RKO (cell line): Measurements from ENCODE around the gene ARHGAP26.

ENCODE experiments used
- DNase-seq: peaks from one replicate; pipeline ENCODE4 v3.0.0-alpha.2; 2016; ENCODE audit warnings: low spot score

The ARHGAP26 gene

DNA sequence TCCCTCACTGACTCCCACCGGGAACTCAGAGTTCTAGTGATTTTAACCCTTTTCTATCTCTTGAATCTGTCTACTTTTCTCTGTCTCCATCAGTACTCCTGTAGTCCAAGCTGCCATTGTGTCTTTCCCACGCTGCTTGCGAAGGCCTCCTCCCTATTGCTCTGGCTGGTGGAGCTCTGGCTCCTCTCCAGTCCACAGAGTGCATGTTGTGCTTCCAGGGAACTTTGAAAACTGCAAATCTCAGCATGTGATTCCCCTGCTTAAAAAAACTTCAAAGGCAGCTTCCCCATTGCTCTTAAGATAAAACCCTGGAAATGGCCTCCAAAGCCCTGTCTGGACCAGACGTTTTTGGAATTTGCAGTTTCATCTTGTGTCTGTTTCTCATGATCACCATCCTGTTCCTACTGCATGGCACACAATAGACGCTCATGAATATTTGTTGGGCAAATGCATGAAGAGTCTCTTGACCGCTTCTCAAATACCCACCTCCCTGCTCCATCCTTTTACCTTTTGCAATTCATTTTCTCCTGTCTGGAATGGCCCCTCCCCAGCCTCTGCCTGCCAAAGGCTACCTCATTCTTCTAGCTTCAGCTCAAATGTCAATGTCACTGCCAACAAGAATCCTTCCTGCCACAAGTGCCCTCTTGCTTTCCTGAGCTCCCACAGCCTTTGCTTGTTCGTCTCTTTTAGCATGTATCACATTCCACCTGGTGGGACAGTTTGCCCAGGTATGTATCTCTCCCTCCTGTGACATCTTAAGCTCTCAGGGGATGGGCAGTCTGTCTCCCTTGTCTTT lies 293.2 kb downstream of the ARHGAP26 start:
- DNase-seq = no peak

DNA sequence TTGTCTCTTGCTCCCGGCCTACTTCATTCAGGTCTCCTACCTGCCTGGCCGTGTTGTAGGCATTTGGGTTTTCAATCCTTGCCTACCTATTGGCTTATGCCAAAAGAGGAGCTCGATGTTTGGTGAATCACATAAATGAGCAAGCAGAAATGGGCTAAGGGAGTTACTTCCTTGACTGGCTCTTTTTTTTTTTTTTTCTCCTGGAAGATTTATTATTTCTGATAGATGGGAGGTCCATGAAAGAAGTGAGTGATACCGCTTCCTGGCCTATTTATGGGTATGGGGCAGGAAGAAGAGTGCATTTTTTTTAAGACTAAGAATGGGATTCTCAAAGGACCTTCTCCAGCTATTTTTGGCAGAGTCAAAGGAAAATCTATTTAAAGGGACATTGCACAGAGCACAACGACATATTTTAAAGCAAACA lies 294.1 kb downstream of the ARHGAP26 start:
- no peak for DNase-seq

GRCh38 chr5:143064676-143065075 lies 294.5 kb downstream of the ARHGAP26 start:
- DNase-seq = no peak

GRCh38 chr5:143065185-143065965 lies 295.2 kb downstream of the ARHGAP26 start:
- no peak for DNase-seq

DNA sequence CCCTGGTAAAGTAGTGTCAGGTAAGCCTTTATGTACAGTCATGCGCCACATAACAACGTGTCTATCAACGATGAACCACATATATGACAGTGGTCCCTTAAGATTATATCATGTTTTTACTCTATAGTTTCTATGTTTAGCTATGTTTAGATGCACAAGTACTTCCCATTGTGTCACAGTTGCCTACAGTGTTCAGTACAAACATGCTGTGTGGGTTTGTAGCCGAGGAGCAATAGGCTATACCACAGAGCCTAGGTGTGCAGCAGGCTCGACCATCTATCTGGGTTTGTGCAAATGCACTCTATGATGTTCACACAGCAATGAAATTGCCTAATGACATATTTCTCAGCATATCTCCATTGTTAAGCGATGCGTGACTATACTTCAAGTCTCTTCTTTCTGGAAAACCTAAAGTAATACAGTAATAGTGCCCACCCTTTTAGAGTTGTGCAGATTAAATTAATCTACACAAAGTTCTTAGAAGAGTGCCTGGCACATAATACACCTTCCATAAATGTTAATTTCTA lies 295.9 kb downstream of the ARHGAP26 start:
- DNase-seq = no peak

GRCh38 chr5:143066556-143067281 lies 296.5 kb downstream of the ARHGAP26 start:
- no peak for DNase-seq

GRCh38 chr5:143068712-143069111 lies 298.5 kb downstream of the ARHGAP26 start:
- no peak for DNase-seq

GRCh38 chr5:143071927-143072326 lies 301.8 kb downstream of the ARHGAP26 start:
- no peak for DNase-seq

DNA sequence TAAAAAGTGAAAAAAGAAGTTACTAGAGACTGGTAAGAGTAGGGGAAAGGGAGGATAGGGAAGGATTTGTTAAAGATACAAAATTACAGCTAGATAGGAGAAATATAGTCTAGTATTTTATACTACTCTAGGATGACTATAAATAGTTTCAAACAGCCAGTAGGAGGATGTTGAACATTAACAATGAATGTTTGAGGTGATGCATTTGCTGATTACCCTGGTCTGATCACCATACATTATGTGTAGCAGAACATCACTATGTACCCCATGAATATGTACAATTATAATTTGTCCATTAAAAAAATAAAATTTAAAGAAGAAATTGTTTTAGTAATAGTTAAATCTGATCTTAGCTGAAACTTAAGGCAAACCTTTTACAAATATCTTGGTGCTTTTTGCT lies 302.6 kb downstream of the ARHGAP26 start:
- DNase-seq = no peak

DNA sequence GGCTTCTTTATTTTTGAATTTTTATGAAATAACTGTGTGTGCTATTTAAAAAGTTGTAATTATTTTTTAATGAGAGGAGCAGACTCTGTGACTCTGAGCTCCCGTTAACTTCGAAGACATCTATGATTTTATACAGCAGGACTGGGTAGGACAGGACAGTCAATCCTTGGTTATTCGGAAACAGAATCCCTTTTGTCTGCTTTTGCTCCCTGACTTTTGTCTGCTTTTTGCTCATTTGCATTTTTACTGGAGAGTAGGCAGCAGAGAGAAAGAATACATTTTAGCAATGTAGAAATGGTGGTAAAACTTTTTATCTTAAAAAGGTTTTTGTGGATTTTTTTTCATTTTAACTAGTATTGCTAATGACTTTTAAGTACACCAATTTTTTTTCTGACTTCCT lies 303.6 kb downstream of the ARHGAP26 start:
- DNase-seq = no peak

GRCh38 chr5:143074414-143074996 lies 304.3 kb downstream of the ARHGAP26 start:
- DNase-seq = no peak

GRCh38 chr5:143076377-143076776 lies 306.2 kb downstream of the ARHGAP26 start:
- no peak for DNase-seq

DNA sequence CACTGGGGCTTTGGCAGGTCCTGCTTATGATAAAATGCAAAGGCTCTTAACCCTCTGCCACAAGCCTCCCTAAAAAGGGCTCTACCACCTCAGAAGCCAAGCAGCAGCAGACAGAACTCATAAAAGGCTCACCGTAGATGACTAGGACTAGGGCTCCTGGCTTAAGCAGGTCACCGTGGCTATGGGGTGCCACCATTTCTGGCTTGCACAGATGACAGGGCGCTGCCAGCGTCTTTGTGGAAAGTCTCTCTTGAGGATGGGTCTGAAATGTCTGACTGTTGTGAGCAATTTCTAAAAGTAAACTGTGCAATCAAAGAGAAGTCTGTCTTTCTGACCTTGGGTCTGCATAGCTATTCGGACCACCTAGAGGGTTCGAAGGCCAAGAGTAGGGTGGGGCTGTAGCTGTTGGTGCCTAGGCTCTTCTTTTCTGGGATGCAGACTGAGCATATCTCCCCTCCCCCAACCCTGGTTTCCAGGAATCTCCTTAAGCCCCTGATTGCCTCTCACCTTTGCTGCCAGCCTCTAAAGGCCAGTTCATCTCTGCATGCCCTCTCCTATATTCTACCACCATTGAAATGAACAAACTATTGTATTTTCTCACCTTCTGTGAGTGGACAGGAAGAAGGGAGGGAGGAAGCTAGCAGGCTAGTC lies 307.4 kb downstream of the ARHGAP26 start:
- no peak for DNase-seq

- DNase-seq = no peak
These were observed 308.1 kb downstream of the ARHGAP26 start for GRCh38 chr5:143078313-143078712.

- DNase-seq = no peak
These were observed 308.8 kb downstream of the ARHGAP26 start for GRCh38 chr5:143078971-143079370.

DNA sequence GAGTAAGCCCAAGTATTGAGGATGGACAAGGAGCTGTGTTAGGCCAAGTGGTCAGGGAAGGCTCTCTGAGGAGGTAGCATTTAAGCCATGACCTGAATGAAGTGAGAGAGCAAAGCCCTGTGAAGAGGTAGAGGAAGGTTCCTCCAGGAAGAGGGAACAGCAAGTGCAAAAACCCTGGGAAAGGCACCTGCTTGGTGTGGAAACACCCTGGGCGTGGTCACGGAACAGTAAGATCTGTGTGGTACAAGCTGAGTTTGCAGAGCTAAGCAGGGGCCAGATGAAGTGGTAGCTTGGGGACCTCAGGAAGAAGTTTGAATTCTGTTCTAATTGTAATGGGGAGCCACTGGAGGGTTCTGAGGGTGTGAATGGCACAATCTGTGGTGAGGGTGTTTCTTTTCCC lies 310.2 kb downstream of the ARHGAP26 start:
- DNase-seq = no peak

GRCh38 chr5:143080982-143081381 lies 310.8 kb downstream of the ARHGAP26 start:
- no peak for DNase-seq

GRCh38 chr5:143083006-143083405 lies 312.8 kb downstream of the ARHGAP26 start:
- no peak for DNase-seq

GRCh38 chr5:143084407-143084806 lies 314.2 kb downstream of the ARHGAP26 start:
- no peak for DNase-seq

GRCh38 chr5:143085319-143085917 lies 315.2 kb downstream of the ARHGAP26 start:
- DNase-seq = no peak

DNA sequence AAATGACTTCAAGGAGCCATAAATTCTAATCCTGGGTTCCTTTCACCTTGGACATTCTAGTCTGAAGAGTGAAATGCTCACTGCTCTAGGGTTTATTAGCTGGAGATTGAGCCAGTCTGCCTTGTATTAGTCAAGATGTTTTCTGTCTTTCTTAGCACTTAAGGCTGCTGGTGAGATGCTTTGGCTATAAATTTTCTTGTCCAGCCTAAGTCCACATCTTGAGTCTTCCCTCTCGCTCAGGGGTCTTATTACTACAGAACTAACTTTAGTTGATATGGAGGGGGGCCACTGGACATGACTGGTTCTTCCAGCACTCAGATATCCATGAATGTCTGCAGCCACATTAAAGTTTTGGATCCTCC lies 316.4 kb downstream of the ARHGAP26 start:
- no peak for DNase-seq
